Erythroblast (primary cell): ENCODE data around the gene MSANTD1.

ENCODE experiments used
- GATA1 ChIP-seq: IDR thresholded peaks from 2 replicates; pipeline ENCODE4 v1.6.1; 2011; ENCODE audit warnings: low read depth, mild to moderate bottlenecking, control low read depth, low read length, moderate library complexity
- POLR2A ChIP-seq: IDR thresholded peaks from 2 replicates; pipeline ENCODE4 v1.6.1; 2011; ENCODE audit warnings: mild to moderate bottlenecking, low read length

DNA sequence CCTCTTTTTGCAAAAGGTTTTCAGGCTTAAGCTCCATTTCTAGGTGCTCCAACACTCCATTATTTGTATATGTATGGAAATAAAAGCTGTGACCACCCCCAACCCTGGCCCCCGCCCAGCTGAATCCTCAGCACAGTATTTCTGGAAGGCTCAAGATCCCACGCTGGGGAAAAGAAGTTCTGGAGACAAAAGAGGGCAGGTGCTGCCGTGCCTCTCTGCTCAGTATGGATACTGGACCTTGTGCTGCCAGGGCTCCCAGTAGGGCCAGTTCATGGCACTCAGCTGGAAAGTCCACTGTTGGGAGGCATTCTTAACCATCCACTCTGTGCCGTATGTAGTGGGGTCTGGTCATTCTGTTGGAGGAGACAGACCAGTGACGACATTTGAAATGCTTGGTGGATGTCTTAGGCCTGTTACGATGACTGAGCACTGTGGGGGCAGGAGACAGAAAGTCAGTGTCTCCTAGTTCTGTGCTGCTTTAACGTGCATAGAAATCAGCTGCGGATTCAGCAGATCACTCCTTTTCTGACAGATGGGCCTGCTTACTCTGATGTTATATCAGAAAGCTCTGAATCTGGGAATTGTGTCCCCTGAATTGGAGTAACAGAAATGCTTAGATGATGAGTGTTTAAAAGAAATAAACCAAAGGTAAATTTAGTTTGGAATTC lies 48.4 kb upstream of the MSANTD1 start:
- no peak for TF ChIP-seq POLR2A
- no peak for TF ChIP-seq GATA1
